Measurements from ENCODE around the gene GPATCH2L.

Gene GPATCH2L

GRCh38 chr14:76136476-76137110 lies 15.1 kb upstream of the GPATCH2L start:
- no peak for DNase-seq (ENCODE audit: low read depth in 3 of 3, low spot score in 1 of 3)

DNA sequence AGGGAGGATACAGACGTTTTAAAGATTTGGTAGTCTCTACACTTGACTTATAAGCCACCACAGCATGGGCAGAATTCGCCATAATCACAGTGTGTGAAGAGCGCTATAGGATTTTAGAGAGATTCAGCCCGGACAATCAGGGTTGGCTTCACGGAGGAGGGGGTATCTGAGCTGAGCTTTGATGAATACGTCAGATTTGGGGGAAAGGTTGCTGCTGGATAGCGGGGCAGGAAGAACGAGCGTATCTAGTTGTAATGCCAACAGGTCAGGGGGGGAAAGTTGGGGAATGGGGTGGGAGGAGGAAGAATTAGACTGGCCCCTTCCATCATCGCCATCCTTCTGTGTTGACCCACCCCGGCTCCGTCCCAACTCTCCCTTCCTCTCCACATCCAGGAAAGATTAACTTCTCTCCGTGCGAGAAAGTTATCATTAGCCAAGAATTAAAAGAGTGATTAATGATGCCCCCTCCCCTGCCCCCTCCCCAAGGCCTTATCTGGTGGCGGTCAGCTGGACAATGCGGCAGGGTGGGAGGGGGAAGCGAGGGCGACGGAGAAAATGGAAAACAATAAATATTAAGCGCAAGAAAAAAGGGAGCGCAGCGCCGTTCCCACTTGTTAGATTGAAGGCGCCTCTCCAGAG lies 13.5 kb upstream of the GPATCH2L start:
- no peak for DNase-seq (ENCODE audit: low read depth in 3 of 3, low spot score in 1 of 3)

GRCh38 chr14:76138758-76139723 lies 12.7 kb upstream of the GPATCH2L start:
- no peak for DNase-seq (ENCODE audit: low read depth in 3 of 3, low spot score in 1 of 3)

- no peak for DNase-seq (ENCODE audit: low read depth in 3 of 3, low spot score in 1 of 3)
These were observed 8.1 kb upstream of the GPATCH2L start for GRCh38 chr14:76143642-76144041.

DNA sequence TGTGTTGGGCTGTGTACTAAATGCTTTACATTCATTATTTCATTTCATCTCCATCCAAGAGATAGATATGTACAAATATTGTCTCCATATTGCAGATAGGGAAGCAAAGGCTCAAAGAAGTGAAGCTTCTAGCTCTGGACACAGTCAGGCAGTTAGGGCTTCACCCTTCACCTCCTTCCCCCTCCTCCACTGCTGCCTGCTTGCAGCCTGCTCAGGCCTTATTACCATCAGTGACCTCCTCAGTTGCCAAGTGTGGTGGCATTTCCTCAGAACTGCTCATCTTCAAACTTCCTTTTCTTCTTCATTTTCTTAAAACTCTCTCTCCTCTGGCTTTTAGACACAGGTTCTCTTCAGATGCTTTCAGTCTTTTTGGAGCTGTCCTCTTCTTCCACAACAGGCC lies 4.7 kb upstream of the GPATCH2L start:
- no peak for DNase-seq (ENCODE audit: low read depth in 3 of 3, low spot score in 1 of 3)

DNA sequence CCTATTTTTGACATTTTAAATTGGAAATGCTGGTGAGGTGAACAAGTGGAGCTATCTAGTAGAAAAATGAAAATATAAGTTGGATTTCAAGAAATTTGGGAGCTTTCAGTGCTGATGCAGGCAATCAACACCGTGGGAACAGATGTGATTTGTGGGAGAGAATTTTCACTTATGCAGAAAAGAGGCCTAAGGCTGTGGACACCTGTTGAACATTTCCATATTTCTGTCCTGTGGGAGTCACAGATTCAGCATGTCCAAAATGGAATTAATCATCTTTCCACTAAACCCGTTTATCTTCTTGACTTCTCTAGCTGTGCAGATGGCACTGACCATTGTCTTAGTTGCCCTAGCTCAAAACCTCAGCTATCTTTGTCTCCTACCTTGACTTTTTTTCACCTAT lies 2.5 kb upstream of the GPATCH2L start:
- no peak for DNase-seq (ENCODE audit: low read depth in 3 of 3, low spot score in 1 of 3)

DNA sequence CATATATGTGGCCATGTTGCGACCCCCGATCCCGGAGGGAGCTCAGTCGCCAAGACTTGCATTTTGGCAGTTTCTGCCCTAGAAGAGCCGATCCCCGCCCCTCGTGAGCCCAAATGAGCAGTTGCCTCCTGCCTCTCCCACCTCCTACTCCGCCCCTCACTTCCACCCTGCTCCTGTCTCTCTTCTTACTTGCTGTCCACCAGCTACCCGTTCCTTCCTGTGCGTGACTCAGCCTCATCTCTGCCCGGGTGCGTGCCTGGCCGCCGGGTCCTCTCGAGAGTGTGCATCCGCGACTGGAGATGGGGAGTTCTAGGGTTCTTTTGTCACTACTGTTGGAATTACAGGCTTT lies 585 bp downstream of the GPATCH2L start:
- DNase-seq (ENCODE audit: low read depth in 3 of 3, low spot score in 1 of 3) = peak; percentile 42 to 50 (median 48)

DNA sequence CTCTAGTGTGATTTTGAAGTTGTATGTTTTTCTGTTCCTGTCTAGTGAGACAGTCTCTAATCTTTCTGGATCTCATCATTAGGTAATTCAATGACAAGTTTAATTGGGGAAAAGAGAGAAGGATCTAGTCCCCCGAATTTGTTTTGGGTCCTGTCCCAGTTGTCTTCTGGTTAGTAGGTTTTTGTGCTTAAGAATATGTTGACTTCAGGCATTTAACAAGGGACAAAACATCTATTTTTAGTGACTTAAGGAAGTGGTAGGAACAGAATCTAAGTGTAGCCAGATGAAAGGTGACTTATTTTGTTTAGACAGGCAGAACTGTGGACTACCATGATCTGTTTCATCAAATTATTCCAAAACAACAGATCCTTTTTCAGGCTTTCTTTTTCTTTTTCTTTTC lies 2.2 kb downstream of the GPATCH2L start:
- DNase-seq (ENCODE audit: low read depth in 3 of 3, low spot score in 1 of 3) = no peak

GRCh38 chr14:76154539-76155126 lies 2.9 kb downstream of the GPATCH2L start:
- DNase-seq (ENCODE audit: low read depth in 3 of 3, low spot score in 1 of 3) = no peak

DNA sequence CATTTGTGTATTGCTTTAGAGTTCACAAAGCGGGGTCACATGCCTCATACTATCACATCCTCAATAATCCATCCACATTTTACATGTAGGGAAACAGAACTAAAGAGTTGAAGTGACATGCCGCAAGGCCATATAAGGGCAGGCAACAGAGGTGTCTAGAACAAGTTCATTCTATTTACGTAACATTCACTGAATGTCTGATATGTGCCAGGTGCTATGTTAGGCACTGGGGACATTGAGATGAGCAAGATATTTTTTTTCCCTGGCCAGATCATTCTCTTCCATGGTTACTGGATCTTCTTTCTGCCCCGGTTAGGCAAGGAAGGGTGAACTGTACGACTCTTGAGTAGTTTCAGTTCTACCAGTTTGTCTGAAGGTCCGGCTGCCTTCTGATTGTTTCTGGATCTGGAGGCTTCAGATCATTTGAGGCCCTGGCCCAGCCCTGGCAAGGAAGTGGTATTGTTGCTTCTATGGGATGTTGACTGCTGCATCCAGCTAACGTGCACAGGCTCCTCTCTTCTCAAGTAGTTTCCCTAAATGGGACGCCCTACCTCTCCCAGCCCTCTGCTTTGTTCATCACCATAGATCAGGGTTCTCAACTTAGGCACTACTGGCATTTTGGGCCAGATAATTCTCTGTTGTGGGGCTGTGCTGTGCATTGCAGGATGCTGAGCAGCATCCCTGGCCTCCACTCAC lies 12.1 kb downstream of the GPATCH2L start:
- DNase-seq (ENCODE audit: low read depth in 3 of 3, low spot score in 1 of 3) = no peak

- DNase-seq (ENCODE audit: low read depth in 3 of 3, low spot score in 1 of 3) = no peak
These were observed 16.8 kb downstream of the GPATCH2L start for GRCh38 chr14:76168531-76168930.

GRCh38 chr14:76169776-76170175 lies 18.1 kb downstream of the GPATCH2L start:
- no peak for DNase-seq (ENCODE audit: low read depth in 3 of 3, low spot score in 1 of 3)

DNA sequence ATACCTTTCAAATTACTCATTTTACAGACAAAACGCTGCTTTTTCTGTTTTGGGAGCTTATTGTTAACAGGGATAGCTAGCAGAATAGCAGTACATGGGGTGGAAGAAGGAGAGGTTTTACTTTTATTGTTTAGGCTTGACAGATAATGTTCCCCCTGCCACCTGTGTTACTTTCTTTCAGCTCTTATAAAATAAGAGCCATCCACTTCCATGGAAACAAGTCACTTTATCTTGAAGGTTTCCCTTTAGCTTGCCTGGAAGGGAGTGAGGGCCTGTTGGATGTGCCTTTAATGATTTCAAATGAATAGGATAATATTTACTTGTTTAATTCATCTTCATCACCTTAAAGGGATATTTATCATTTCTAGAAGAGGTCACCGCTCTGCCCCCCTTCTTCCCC lies 23.3 kb downstream of the GPATCH2L start:
- no peak for DNase-seq (ENCODE audit: low read depth in 3 of 3, low spot score in 1 of 3)

DNA sequence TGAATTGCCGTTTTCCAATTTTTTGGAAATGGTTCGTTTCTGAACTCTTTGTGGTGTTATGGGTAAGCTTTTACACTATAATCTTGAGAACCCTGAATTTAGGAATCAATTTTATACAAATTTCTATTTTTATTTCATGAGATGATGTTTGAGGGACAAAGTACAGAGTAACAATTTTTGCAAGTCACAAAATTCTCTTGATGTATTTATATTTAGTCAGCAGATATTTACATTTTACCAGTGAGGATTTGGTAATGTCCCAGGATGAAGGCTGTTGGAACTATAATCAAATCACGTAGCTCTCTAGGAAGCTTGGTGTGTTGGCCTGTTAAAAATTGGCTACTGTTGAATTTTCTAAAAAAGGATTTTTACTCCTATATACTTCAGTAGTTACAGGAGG lies 24.2 kb downstream of the GPATCH2L start:
- no peak for DNase-seq (ENCODE audit: low read depth in 3 of 3, low spot score in 1 of 3)

DNA sequence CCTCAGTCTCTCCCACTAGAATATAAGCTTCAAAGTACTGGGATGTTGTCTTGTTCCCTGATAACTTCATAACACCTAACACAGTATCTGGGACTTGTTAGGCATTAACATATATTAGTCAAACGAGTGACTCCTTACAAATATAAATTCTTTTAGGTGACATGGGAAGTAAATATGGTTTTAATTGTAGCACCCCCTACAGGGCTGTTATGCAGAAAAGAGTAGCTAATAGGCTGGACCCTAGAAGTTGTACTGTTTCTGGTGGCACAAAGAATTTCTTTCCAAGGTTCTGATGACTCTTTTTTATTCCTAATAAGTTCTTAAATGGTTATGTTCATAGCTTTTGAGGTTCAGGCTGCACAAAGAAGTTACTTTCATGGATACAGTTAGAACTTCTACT lies 29.8 kb downstream of the GPATCH2L start:
- DNase-seq (ENCODE audit: low read depth in 3 of 3, low spot score in 1 of 3) = no peak

GRCh38 chr14:76186308-76187027 lies 34.7 kb downstream of the GPATCH2L start:
- DNase-seq (ENCODE audit: low read depth in 3 of 3, low spot score in 1 of 3) = no peak

- DNase-seq (ENCODE audit: low read depth in 3 of 3, low spot score in 1 of 3) = no peak
These were observed 39.6 kb downstream of the GPATCH2L start for GRCh38 chr14:76191297-76191696.

DNA sequence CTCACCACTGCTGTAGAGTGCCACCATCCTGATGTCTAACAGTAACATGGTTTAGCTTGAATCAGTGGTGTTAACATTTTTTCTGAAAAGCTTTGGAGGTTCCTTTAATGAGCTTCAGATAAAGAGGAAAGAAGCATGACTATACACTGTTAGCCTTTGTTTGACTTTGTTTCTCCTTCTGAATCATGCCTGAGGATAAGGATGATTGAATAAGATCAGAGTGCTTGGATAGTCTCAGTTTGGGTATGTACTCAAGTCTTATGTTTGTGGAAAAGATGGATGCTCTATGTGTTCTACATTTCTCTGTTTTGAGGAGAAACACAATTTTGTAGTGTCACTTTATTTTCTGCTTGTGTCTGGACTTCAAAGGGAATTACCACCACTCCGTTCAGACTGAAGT lies 42.0 kb downstream of the GPATCH2L start:
- DNase-seq (ENCODE audit: low read depth in 3 of 3, low spot score in 1 of 3) = no peak

DNA sequence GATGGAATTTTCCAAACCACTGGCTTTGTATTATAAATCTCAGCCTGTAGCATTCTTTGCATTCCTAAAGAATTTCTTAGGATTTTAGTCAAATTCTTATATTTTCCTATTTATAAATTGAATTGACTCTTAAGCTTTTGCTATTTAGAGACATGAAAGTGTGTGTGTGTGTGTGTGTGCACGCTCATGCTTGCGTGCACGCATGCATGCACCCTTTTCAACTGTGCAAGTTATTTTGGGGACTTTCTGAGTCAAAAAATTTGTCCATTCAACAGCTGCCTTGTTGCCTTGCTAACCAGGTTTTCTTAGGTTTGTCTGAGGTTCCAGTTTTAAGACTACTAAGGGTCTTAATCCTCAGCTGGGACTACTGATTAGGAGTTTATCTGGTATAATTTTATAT lies 42.6 kb downstream of the GPATCH2L start:
- no peak for DNase-seq (ENCODE audit: low read depth in 3 of 3, low spot score in 1 of 3)

GRCh38 chr14:76195003-76195402 lies 43.3 kb downstream of the GPATCH2L start:
- no peak for DNase-seq (ENCODE audit: low read depth in 3 of 3, low spot score in 1 of 3)
